ENCODE measurements around the gene LCE3E. TPM values are rescaled to one million over a fixed set of nuclear protein-coding genes. Genes with fewer than 3 reads are reported as not detected.
"Not testable (repeated sequence)": the region's sequence is repeated elsewhere in the genome, so short reads cannot be mapped to it uniquely, and the experiment has no call there.

Gene LCE3E, protein sequence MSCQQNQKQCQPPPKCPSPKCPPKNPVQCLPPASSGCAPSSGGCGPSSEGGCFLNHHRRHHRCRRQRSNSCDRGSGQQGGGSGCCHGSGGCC
- total RNA-seq: not detected
- long read RNA-seq: 0 reads

DNA sequence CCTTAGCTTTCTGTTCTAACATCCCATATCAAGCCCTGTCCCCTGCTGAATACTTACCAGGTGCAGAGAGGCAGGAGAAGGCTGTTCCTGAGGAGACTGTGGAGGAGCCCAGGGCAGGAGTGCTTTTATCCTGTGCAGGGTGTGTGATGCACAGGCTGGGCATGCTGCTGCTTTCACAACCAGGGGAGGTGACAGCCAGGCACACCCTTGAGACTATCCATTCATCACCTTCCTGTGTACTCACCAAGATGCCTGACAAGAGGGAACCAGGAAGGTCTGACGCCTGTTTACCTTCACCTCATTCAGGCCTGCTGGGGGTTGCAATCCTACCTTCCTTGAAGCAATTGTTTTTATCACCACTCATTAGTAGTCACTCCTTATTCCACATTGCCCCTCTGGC lies at the start of gene LCE3E:
LCE3E (minus strand) TSS at position 100 of the 400 bp plus-strand sequence. CDS start 572 bp downstream, outside the sequence.
- intact Hi-C loops (cut with DNase I): no loop called here
- DNase-seq (ENCODE audit: low spot score): no peak

GRCh38 chr1:152613511-152613910 lies 46.9 kb upstream of the LCE3E start, which contains the start of gene LCE3B:
Gene LCE3B, plus strand, starts transcription at chr1:152613811. Its CDS starts 0 bp downstream, at chr1:152613811.
- intact Hi-C loops (cut with DNase I): no loop called here
- DNase-seq (ENCODE audit: low spot score): no peak

- no peak for DNase-seq (ENCODE audit: low spot score)
- intact Hi-C loops (cut with DNase I): no loop called here
These were observed 33.4 kb upstream of the LCE3E start, which contains the start of gene LCE3C for GRCh38 chr1:152599934-152600333. Gene LCE3C, plus strand, starts transcription at chr1:152600234. Its CDS starts 498 bp downstream, at chr1:152600732.

GRCh38 chr1:152596986-152597385 lies 30.4 kb upstream of the LCE3E start:
- intact Hi-C loops (cut with DNase I): no loop called here
- DNase-seq (ENCODE audit: low spot score): no peak

GRCh38 chr1:152585586-152585985 lies 19.0 kb upstream of the LCE3E start:
- intact Hi-C loops (cut with DNase I): no loop called here
- DNase-seq (ENCODE audit: low spot score): no peak

GRCh38 chr1:152582647-152583046 lies 16.1 kb upstream of the LCE3E start:
- intact Hi-C loops (cut with DNase I): no loop called here
- no peak for DNase-seq (ENCODE audit: low spot score)

GRCh38 chr1:152580433-152580832 lies 13.9 kb upstream of the LCE3E start, which contains the start of gene LCE3D:
Gene LCE3D, minus strand, starts transcription at chr1:152580516. Its CDS starts 580 bp downstream, at chr1:152579936.
- intact Hi-C loops (cut with DNase I): no loop called here
- no peak for DNase-seq (ENCODE audit: low spot score)

- DNase-seq (ENCODE audit: low spot score); intact Hi-C loops (cut with DNase I): not testable (repeated sequence)
These were observed 12.9 kb upstream of the LCE3E start for GRCh38 chr1:152579526-152579925.

DNA sequence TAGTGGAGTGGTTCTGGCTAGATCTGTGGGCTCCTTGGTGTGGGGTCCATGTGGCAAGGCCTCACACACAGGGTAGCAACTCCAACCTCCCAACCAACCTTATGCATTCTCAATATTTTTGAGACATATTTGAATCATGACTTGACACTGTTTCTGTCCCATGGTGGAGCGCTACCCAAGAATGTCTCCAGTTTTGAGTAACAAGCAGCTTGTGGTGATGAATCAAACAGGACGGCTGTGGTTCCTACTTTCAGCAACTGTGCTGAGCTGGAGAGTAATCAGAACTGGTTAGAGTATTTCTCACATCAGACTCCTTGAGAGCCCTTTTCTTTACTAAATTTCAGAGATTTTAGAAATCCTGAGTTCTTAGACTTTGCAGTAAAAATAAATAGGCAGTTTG lies 10.6 kb upstream of the LCE3E start:
- intact Hi-C loops (cut with DNase I): no loop called here
- DNase-seq (ENCODE audit: low spot score): no peak

GRCh38 chr1:152565535-152566215 lies 905 bp downstream of the LCE3E start:
- intact Hi-C loops (cut with DNase I): no loop called here
- no peak for DNase-seq (ENCODE audit: low spot score)

DNA sequence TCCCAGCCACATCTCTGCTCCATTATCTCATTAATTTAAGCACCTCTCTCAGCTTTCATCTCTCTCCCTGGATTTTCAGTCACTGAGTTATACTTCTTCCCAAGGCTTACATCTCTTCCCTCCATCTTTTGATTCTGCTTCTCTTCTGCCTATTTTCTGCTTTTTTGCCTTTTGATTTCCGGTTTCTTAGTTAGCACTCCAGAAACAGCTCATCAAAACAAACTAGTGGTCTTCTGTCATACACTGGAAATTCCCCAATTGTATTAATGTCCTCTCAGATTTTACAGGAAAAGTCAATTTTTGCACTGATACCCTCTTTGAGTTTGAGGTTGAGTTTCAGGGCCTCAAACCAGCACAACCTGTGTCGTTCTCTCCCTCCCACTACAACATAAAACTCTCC lies 1.5 kb downstream of the LCE3E start:
- intact Hi-C loops (cut with DNase I): no loop called here

DNA sequence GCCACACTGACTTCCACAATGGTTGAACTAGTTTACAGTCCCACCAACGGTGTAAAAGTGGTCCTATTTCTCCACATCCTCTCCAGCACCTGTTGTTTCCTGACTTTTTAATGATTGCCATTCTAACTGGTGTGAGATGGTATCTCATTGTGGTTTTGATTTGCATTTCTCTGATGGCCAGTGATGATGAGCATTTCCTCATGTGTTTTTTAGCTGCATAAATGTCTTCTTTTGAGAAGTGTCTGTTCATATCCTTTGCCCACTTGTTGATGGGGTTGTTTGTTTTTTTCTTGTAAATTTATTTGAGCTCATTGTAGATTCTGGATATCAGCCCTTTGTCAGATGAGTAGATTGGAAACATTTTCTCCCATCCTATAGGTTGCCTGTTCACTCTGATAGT lies 18.2 kb downstream of the LCE3E start:
- DNase-seq (ENCODE audit: low spot score); intact Hi-C loops (cut with DNase I): not testable (repeated sequence)

More for the DNA sequence above, 1.5 kb downstream of the LCE3E start:
- DNase-seq (ENCODE audit: low spot score): no peak

- intact Hi-C loops (cut with DNase I): no loop called here
- DNase-seq (ENCODE audit: low spot score): no peak
These were observed 19.9 kb downstream of the LCE3E start for GRCh38 chr1:152546704-152547103.

- intact Hi-C loops (cut with DNase I): no loop called here
These were observed 22.8 kb downstream of the LCE3E start for GRCh38 chr1:152543820-152544219.

GRCh38 chr1:152539901-152540300 lies 26.7 kb downstream of the LCE3E start:
- no peak for DNase-seq (ENCODE audit: low spot score)
- intact Hi-C loops (cut with DNase I): no loop called here

More at GRCh38 chr1:152543820-152544219, 22.8 kb downstream of the LCE3E start:
- no peak for DNase-seq (ENCODE audit: low spot score)

DNA sequence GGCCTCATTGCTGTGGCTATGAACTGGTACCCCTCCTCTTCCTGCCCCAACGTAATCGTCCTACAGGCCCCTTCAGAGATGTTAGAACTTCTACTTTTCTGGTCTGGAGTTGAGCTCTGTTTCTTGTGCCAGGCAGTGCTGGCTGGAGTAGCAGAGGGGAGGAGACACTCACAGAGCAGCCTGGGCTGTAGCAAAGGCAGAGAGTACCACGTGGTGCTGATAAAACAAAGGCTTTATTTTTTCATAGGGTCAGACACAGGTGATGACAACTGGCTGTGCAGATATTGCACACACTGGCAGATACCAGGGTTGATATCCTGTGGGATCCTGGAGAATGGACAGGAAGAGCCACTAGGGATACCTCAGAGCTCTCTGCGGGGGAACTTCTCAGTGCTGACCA lies 29.1 kb downstream of the LCE3E start:
- intact Hi-C loops (cut with DNase I): no loop called here
- DNase-seq (ENCODE audit: low spot score): no peak

- intact Hi-C loops (cut with DNase I): no loop called here
- no peak for DNase-seq (ENCODE audit: low spot score)
These were observed 30.8 kb downstream of the LCE3E start for GRCh38 chr1:152535774-152536173.

DNA sequence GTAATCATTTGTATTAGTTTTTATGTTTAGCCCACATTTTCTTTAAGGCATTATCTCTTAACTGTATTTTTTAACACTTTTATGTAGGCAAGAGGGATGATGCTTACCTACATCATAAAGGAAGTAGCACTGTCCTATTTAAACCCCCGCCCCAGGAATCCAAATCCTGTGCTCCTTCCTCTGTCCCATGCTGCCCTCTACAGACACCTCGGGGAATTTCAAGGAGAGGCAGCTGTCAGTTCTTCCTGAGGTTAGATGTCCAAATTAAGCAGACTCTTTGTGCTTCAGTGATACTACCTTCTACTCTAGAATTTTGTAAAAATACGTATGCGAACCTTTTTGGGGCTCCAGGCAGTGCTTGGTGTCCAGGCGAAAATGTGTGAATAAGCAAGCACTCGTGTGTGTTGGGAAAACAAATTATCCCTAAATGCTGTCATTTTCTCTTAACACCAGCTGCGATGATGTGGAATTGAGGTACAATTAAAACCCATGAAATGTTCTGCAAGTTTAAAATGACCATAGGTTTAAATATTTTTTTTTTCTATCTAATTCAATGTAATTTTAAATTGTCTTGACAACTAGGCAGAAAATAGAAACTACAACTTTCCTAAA lies 33.1 kb downstream of the LCE3E start:
- DNase-seq (ENCODE audit: low spot score): no peak
- intact Hi-C loops (cut with DNase I): no loop called here

GRCh38 chr1:152525080-152525641 lies 41.4 kb downstream of the LCE3E start:
- intact Hi-C loops (cut with DNase I): no loop called here
- DNase-seq (ENCODE audit: low spot score): no peak

- intact Hi-C loops (cut with DNase I): no loop called here
- no peak for DNase-seq (ENCODE audit: low spot score)
These were observed 46.0 kb downstream of the LCE3E start for GRCh38 chr1:152520561-152521090.

Measured in cardiac septum (tissue), 1 donor.